HepG2 (cell line): ENCODE data around the gene UNC5B. TPM values are rescaled to one million over a fixed set of nuclear protein-coding genes. Genes with fewer than 3 reads are reported as not detected.
A peak's percentile ranks its signal among the peaks of the same experiment; 100 is the strongest.

ENCODE experiments used
- ELF4 ChIP-seq: sonication (generic); formaldehyde crosslinking; IDR thresholded peaks from 2 replicates; pipeline ENCODE4 v1.5.0; 2020; ENCODE audit warnings: missing genetic modification reagents, mild to moderate bottlenecking, moderate library complexity, borderline replicate concordance
- EZH2 ChIP-seq: conservative IDR thresholded peaks from 2 replicates; pipeline ENCODE4 v1.6.1; 2012; ENCODE audit warnings: mild to moderate bottlenecking, low read depth, low read length, moderate library complexity
- NFE2L1 ChIP-seq: sonication (generic); formaldehyde crosslinking; IDR thresholded peaks from 2 replicates; pipeline ENCODE4 v1.4.0; 2020; ENCODE audit warnings: missing genetic modification reagents, mild to moderate bottlenecking, borderline replicate concordance
- NR2F2 ChIP-seq: IDR thresholded peaks from 2 replicates; pipeline ENCODE4 v1.6.1; 2012; ENCODE audit warnings: low read depth, inconsistent platforms, borderline replicate concordance
- PHF20 ChIP-seq: sonication (generic); formaldehyde crosslinking; IDR thresholded peaks from 2 replicates; pipeline ENCODE4 v1.5.0; 2020; ENCODE audit warnings: mild to moderate bottlenecking, missing genetic modification reagents
- SP140L ChIP-seq: sonication (generic); formaldehyde crosslinking; IDR thresholded peaks from 2 replicates; pipeline ENCODE4 v1.4.0; 2020; ENCODE audit warnings: missing genetic modification reagents, borderline replicate concordance
- YEATS4 ChIP-seq: sonication (generic); formaldehyde crosslinking; IDR thresholded peaks from 2 replicates; pipeline ENCODE4 v1.4.0; 2020; ENCODE audit warnings: missing genetic modification reagents, borderline replicate concordance
- ZNF468 ChIP-seq: sonication (generic); formaldehyde crosslinking; IDR thresholded peaks from 2 replicates; pipeline ENCODE4 v1.8.0; 2022; ENCODE audit warnings: mild to moderate bottlenecking, moderate library complexity, missing genetic modification reagents
- polyA plus RNA-seq, 8 experiments: library from polyadenylated mRNA; depleted of rRNA in 3 of 8; stranded (reverse) in 7 of 8; unstranded in 1 of 8; fragments of >200 nt; fragmentation: Illumina TruSeq in 4 of 8; extraction: Trizol in 4 of 8; gene quantifications; 2 replicates each; pipeline versions ENCODE4 v1.2.1 to v1.2.3, GENCODE V29; 2011 to 2016; ENCODE audit warnings: low read depth in 4 of 8, missing spikeins in 1 of 8, mixed read lengths in 1 of 8; ENCODE audit not compliant: insufficient read depth in 1 of 8
- total RNA-seq, 5 experiments: library from RNA; depleted of rRNA; stranded (reverse); fragments of >200 nt; fragmentation: Illumina TruSeq; extraction: Trizol; gene quantifications; 2 replicates each; pipeline ENCODE4 v1.2.3, GENCODE V29; 2016; ENCODE audit warnings: low read depth in 1 of 5
- TF ChIP-seq, protein P1 (sequence below): sonication (generic); formaldehyde crosslinking; IDR thresholded peaks from 2 replicates; pipeline ENCODE4 v1.4.0; 2020; ENCODE audit warnings: mild to moderate bottlenecking, missing genetic modification reagents, borderline replicate concordance
- TF ChIP-seq, protein P2 (sequence below): IDR thresholded peaks from 2 replicates; pipeline ENCODE4 v1.6.1; 2018; ENCODE audit warnings: missing genetic modification reagents, mild to moderate bottlenecking, missing compliant biosample characterization
- TF ChIP-seq, protein P3 (sequence below): sonication (generic); formaldehyde crosslinking; IDR thresholded peaks from 2 replicates; pipeline ENCODE4 v1.9.0; 2021; ENCODE audit warnings: missing genetic modification reagents, borderline replicate concordance
- TF ChIP-seq, protein P4 (sequence below): sonication (generic); formaldehyde crosslinking; IDR thresholded peaks from one replicate; pipeline ENCODE4 v1.5.1; 2020; ENCODE audit warnings: mild to moderate bottlenecking, missing genetic modification reagents; ENCODE audit errors: not compliant biosample characterization

Gene UNC5B
- total and polyA plus RNA-seq, 2 of the 13 experiments (the other 11 are each of a cell fraction or from before 2014, with no cell fraction given), result 0.07 TPM

DNA sequence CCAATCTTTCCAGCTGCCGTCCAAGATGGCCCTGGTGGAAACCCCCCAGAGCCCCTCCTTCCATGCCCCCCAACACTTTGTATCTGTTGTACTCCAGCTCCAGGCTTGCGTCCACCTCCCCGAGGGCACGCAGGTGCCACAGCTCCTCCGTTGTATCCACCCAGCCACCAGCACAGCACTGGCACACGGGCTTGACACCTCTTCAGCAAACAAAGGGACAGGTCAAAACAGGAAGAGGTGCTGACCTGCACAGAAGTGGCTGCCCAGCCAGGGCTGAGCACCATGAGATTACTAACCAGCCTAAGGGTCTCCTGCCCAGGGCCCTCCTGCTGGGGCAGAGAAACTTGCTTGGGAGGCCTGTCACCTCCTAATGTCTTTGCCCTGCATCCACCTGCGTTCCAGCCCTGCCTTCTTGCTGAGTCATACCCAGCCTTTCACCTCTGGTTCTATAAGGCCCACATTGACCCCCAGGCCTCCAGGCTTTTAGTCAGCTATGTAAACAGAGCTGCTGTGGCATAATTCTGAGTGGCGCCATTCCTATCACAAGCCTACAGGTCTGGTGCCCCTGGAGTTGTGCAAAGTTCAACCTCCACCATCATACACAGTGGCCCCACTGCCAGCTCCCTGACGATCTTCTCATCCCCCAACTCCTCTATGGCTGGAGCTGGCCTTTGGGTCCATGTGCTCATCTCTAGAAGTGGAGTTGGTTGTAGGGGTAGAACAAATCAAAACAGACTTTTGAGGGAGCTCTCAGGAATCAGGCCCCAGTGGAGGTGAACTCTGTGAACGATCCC, 127.6 kb downstream of the UNC5B start (continued):
- TF ChIP-seq, protein P1, sequence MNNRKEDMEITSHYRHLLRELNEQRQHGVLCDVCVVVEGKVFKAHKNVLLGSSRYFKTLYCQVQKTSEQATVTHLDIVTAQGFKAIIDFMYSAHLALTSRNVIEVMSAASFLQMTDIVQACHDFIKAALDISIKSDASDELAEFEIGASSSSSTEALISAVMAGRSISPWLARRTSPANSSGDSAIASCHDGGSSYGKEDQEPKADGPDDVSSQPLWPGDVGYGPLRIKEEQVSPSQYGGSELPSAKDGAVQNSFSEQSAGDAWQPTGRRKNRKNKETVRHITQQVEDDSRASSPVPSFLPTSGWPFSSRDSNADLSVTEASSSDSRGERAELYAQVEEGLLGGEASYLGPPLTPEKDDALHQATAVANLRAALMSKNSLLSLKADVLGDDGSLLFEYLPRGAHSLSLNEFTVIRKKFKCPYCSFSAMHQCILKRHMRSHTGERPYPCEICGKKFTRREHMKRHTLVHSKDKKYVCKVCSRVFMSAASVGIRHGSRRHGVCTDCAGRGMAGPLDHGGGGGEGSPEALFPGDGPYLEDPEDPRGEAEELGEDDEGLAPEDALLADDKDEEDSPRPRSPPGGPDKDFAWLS (CRISPR knock-in tag), result no peak
- TF ChIP-seq, protein P2, sequence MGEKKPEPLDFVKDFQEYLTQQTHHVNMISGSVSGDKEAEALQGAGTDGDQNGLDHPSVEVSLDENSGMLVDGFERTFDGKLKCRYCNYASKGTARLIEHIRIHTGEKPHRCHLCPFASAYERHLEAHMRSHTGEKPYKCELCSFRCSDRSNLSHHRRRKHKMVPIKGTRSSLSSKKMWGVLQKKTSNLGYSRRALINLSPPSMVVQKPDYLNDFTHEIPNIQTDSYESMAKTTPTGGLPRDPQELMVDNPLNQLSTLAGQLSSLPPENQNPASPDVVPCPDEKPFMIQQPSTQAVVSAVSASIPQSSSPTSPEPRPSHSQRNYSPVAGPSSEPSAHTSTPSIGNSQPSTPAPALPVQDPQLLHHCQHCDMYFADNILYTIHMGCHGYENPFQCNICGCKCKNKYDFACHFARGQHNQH (CRISPR knock-in tag), result peak; percentile 91
- TF ChIP-seq, protein P3, sequence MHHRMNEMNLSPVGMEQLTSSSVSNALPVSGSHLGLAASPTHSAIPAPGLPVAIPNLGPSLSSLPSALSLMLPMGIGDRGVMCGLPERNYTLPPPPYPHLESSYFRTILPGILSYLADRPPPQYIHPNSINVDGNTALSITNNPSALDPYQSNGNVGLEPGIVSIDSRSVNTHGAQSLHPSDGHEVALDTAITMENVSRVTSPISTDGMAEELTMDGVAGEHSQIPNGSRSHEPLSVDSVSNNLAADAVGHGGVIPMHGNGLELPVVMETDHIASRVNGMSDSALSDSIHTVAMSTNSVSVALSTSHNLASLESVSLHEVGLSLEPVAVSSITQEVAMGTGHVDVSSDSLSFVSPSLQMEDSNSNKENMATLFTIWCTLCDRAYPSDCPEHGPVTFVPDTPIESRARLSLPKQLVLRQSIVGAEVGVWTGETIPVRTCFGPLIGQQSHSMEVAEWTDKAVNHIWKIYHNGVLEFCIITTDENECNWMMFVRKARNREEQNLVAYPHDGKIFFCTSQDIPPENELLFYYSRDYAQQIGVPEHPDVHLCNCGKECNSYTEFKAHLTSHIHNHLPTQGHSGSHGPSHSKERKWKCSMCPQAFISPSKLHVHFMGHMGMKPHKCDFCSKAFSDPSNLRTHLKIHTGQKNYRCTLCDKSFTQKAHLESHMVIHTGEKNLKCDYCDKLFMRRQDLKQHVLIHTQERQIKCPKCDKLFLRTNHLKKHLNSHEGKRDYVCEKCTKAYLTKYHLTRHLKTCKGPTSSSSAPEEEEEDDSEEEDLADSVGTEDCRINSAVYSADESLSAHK (CRISPR knock-in tag), result no peak
- TF ChIP-seq ZNF468 (no peak), PHF20 (no peak), SP140L (CRISPR knock-in tag) (no peak), NR2F2 (peak; percentile 93), EZH2 (no peak), YEATS4 (peak; percentile 85), NFE2L1 (peak; percentile 95; the same call in 1 of the 2 replicates), ELF4 (CRISPR knock-in tag) (no peak)
- TF ChIP-seq, protein P4, sequence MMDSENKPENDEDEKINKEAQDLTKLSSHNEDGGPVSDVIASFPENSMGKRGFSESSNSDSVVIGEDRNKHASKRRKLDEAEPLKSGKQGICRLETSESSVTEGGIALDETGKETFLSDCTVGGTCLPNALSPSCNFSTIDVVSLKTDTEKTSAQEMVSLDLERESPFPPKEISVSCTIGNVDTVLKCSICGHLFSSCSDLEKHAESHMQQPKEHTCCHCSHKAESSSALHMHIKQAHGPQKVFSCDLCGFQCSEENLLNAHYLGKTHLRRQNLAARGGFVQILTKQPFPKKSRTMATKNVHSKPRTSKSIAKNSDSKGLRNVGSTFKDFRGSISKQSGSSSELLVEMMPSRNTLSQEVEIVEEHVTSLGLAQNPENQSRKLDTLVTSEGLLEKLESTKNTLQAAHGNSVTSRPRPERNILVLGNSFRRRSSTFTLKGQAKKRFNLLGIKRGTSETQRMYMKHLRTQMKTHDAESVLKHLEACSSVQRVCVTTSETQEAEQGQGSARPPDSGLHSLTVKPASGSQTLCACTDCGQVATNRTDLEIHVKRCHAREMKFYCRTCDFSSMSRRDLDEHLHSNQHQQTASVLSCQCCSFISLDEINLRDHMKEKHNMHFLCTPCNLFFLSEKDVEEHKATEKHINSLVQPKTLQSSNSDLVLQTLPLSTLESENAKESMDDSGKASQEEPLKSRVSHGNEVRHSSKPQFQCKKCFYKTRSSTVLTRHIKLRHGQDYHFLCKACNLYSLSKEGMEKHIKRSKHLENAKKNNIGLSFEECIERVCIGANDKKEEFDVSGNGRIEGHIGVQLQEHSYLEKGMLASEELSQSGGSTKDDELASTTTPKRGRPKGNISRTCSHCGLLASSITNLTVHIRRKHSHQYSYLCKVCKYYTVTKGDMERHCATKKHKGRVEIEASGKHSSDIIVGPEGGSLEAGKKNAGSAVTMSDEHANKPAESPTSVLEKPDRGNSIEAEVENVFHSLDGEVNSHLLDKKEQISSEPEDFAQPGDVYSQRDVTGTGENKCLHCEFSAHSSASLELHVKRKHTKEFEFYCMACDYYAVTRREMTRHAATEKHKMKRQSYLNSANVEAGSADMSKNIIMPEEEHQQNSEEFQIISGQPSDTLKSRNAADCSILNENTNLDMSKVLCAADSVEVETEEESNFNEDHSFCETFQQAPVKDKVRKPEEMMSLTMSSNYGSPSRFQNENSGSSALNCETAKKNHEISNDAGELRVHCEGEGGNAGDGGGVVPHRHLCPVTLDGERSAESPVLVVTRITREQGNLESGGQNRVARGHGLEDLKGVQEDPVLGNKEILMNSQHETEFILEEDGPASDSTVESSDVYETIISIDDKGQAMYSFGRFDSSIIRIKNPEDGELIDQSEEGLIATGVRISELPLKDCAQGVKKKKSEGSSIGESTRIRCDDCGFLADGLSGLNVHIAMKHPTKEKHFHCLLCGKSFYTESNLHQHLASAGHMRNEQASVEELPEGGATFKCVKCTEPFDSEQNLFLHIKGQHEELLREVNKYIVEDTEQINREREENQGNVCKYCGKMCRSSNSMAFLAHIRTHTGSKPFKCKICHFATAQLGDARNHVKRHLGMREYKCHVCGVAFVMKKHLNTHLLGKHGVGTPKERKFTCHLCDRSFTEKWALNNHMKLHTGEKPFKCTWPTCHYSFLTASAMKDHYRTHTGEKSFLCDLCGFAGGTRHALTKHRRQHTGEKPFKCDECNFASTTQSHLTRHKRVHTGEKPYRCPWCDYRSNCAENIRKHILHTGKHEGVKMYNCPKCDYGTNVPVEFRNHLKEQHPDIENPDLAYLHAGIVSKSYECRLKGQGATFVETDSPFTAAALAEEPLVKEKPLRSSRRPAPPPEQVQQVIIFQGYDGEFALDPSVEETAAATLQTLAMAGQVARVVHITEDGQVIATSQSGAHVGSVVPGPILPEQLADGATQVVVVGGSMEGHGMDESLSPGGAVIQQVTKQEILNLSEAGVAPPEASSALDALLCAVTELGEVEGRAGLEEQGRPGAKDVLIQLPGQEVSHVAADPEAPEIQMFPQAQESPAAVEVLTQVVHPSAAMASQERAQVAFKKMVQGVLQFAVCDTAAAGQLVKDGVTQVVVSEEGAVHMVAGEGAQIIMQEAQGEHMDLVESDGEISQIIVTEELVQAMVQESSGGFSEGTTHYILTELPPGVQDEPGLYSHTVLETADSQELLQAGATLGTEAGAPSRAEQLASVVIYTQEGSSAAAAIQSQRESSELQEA (CRISPR knock-in tag), result peak; percentile 43
